SJCRH30 (cell line): ENCODE data around the gene WIZ. TPM values are rescaled to one million over a fixed set of nuclear protein-coding genes. Genes with fewer than 3 reads are reported as not detected.

Experiments used
- DNase-seq, 2 experiments: peaks; one replicate each; pipeline ENCODE4 v3.0.0-alpha.2; 2015 to 2020
- H3K27ac ChIP-seq: fragments of 250-450 bp; sonication (Bioruptor Pico); 2 replicates; pipeline ENCODE4 v1.5.1; 2020; ENCODE audit warnings: mild to moderate bottlenecking, moderate library complexity
- H3K27me3 ChIP-seq: fragments of 250-450 bp; sonication (Bioruptor Pico); 2 replicates; pipeline ENCODE4 v1.5.1; 2020; ENCODE audit warnings: mild to moderate bottlenecking, moderate library complexity
- H3K36me3 ChIP-seq: fragments of 250-450 bp; sonication (Bioruptor Pico); 2 replicates; pipeline ENCODE4 v1.5.1; 2020; ENCODE audit warnings: mild to moderate bottlenecking, moderate library complexity
- H3K4me1 ChIP-seq: fragments of 250-450 bp; sonication (Bioruptor Pico); 2 replicates; pipeline ENCODE4 v1.5.1; 2020; ENCODE audit warnings: mild to moderate bottlenecking, moderate library complexity
- H3K4me3 ChIP-seq: fragments of 250-450 bp; sonication (Bioruptor Pico); 2 replicates; pipeline ENCODE4 v1.5.1; 2020; ENCODE audit warnings: mild to moderate bottlenecking, moderate library complexity
- H3K9me3 ChIP-seq: fragments of 250-450 bp; sonication (Bioruptor Pico); replicated peaks from 2 replicates; pipeline ENCODE4 v1.5.1; 2020; ENCODE audit warnings: mild to moderate bottlenecking, moderate library complexity
- total RNA-seq: library from RNA; depleted of rRNA; stranded (reverse); fragments of >200 nt; shearing (Covaris generic); gene quantifications from 2 replicates; pipeline ENCODE4 v1.2.3, GENCODE V29; 2014; rRNA removed

WIZ gene
- total RNA-seq, 1 experiment from 2014 or later, result 23.8 TPM

DNA sequence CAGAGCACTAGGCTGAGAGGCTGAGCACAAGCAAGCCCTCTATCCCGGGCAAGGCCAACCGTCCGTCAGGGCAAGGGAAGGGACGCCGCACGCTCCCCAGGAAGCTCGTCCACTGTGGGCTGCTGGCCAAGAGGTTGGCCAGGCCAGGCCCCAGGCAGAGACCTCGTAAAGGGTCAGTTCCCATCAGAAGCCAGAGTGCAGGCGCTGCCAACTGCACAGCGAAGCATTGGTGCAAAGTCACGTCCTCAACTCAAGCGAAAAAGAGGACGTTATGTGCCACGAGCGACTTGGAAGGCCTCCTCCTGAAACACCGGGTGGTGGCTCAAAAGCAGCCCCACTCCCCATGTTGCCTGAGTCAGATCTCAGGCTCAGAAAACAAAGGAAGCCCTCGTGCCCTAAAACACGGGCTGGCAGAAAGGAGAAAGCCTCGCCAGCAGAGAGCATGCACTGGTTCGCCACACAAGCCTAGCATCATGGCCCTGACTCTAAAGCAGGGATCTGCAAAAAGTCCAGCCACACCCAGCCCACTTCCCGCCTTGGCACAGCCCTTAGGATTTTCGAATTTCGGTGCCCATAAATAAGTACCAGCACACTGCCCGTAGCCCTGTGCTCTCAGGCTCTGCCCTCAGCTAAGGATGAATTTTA is 74.8 kb downstream of the WIZ start:
- H3K27me3 ChIP-seq, result no peaks in the 10 kb centered on the region
- H3K36me3 ChIP-seq, result peaks cover 39% of the 10 kb centered on the region
- peaks cover 6% of the 10 kb centered on the region; the same call in 1 of the 2 replicates for H3K4me1 ChIP-seq
- no peak overlapping the region for H3K4me3 ChIP-seq
- no peak overlapping the region for H3K27ac ChIP-seq
- no peaks in the 10 kb centered on the region for H3K9me3 ChIP-seq
- no peak for DNase-seq

DNA sequence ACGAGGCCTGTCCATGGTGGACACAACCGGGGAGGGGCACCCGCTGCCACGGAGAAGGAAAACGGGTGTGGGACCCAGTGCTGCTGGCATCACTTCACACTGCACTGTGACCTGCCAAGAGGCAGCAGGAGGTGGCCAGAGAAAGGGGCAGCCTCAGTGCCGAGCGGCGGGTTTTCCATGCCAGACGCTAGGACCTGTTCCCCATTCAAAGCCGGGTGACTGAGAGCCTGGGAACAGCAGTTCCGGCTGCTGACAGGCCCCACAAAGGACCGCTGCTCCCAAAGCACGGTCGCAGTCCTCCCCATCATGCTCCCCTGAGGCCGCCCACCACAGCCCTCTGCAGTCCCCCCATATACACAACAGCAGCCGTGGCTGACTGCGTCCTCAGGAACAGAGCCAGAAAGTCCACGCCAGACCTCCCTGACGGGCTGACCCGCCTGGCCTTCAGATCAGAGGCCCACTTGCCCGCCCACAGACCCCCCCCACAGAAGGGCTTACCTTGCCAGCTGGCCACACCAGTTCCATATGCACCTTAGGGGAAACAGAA is 75.6 kb downstream of the WIZ start:
- no peak for DNase-seq
- Histone ChIP-seq H3K4me1 (peaks cover 6% of the 10 kb centered on the region; the same call in 1 of the 2 replicates), H3K27me3 (no peaks in the 10 kb centered on the region), H3K4me3 (no peak overlapping the region), H3K9me3 (no peaks in the 10 kb centered on the region), H3K27ac (no peak overlapping the region), H3K36me3 (peaks cover 46% of the 10 kb centered on the region)

DNA sequence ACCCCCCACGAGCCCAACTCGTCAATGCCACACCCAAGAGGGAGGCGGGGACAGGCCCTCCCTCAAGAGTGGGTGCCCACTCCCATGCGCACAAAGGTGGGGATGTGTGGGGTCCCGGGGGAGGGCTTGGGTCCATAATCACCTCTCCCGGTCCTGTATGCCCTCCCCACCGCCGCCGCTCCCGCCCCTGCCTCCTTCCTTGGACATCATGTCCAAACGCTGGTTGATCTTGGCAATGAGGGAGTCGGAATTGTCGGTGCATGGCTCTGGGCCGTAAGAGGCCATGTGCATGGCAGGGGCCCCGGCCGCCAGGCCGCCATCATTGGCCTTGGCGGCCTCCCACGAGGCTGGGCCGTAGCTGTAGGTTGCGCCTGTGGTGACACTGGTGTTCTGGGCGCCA is 76.1 kb downstream of the WIZ start:
- Histone ChIP-seq H3K27me3 (no peaks in the 10 kb centered on the region), H3K4me3 (no peak overlapping the region), H3K27ac (no peak overlapping the region), H3K4me1 (peaks cover 6% of the 10 kb centered on the region; the same call in 1 of the 2 replicates), H3K36me3 (peaks cover 51% of the 10 kb centered on the region), H3K9me3 (no peaks in the 10 kb centered on the region)
- DNase-seq, result no peak

DNA sequence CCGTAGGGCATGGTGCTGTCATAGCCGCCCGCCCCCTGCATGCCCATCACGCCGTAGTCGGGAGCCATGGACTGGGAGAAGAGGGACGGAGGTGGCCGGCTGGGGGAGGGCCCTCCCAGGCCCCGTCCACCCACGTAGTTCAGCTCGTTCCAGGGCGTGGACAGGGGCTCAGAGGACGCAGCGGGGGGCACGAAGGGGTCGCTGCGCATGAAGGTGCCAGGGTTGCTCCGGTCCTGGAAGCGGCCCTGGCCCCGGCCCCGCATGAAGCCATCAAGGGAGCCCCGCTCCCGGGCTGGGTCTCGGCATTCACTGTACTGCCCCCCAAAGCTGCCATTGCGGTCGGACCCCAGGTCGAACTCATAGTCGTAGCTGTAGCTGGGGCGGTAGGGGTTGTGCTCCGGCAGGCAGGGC is 76.9 kb downstream of the WIZ start:
- DNase-seq, result no peak
- H3K36me3 ChIP-seq, result peaks cover 59% of the 10 kb centered on the region
- no peak overlapping the region for H3K4me3 ChIP-seq
- H3K4me1 ChIP-seq, result peaks cover 6% of the 10 kb centered on the region; the same call in 1 of the 2 replicates
- H3K27ac ChIP-seq, result no peak overlapping the region
- H3K27me3 ChIP-seq, result no peaks in the 10 kb centered on the region
- no peaks in the 10 kb centered on the region for H3K9me3 ChIP-seq

DNA sequence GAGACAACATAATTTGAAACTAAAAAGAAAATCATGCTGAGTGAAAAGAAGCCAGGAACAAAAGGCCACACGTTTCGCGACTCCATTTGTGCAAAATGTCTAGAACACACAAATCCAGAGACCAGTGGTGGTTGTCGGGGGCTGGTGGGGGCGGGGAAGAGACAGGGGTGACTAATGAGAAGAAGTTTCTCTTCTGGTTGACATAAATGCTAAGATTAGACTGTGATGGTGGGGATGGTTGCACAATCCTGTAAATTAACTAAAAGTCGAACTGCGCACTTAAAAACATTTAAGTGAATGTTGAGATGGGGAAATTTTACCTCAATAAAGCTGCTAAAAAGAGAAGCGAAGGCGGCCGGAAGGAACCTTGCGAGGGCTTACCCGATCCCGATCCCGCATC is 77.3 kb downstream of the WIZ start:
- Histone ChIP-seq H3K27me3 (no peaks in the 10 kb centered on the region), H3K9me3 (no peaks in the 10 kb centered on the region), H3K4me3 (no peak overlapping the region), H3K36me3 (peaks cover 63% of the 10 kb centered on the region), H3K27ac (no peak overlapping the region), H3K4me1 (peaks cover 6% of the 10 kb centered on the region; the same call in 1 of the 2 replicates)
- DNase-seq, result no peak

DNA sequence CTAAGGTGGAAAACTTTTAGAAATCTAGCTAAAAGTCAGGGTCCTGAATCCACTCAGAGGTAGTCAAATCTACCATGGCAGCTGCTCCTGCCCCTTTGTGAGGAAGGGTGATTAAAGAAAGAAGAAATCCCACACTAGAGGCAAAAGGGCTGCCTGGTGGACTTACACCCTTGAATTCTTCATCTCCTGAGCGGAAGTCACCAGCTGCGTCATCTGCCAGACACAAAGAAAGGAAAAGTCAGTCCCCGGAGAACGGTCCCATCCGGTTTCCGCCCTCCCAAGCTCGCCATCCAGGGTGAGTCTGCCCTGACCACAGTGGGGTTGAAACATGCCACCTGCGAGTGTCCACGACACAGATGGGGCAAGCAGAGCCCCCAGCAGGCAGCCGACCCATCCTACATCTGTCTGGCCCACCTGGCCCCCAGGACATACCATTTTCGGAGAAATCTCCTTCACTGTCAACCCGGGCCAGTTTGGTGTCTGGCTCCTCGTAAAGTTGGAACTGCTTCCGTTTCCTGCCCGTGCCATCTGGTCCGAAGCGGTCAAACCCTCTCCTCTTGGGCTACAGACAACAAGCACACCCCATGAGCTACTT is 77.9 kb downstream of the WIZ start:
- Histone ChIP-seq H3K27me3 (no peaks in the 10 kb centered on the region), H3K36me3 (peaks cover 69% of the 10 kb centered on the region), H3K9me3 (no peaks in the 10 kb centered on the region), H3K27ac (no peak overlapping the region), H3K4me3 (no peak overlapping the region), H3K4me1 (peaks cover under 1% of the 10 kb centered on the region; the same call in 1 of the 2 replicates)
- no peak for DNase-seq

DNA sequence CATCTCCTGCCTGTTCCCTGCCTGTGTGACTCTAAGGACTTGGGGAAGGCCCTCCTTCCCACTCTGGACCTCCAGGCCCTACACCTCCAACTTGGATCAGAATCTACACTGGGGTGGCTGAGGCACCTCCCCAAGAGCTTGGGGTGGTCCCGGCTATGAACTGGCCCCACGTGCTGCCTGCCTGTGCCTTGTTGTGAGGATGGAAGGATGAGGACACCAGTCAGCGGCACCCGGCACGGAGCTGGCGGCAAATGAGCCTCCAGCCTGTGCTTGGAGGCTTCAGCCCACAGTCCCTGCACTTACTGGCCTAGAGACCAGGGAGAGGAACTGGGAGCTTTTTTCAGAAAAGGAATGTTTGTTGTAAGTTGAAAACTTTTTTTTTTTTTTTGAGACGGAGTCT is 78.6 kb downstream of the WIZ start:
- no peaks in the 10 kb centered on the region for H3K9me3 ChIP-seq
- peaks cover 77% of the 10 kb centered on the region for H3K36me3 ChIP-seq
- no peaks in the 10 kb centered on the region for H3K4me1 ChIP-seq
- DNase-seq, result no peak
- H3K27me3 ChIP-seq, result no peaks in the 10 kb centered on the region
- no peak overlapping the region for H3K4me3 ChIP-seq
- no peak overlapping the region for H3K27ac ChIP-seq

Other genes starting within 250 kb of the WIZ start
- gene NOTCH3, start 249.0 kb downstream of the WIZ start, total RNA-seq, result 43.7 and 48.2 TPM in 2 replicates
- gene EPHX3, start 217.5 kb downstream of the WIZ start, total RNA-seq, result 0.18 TPM in 1 of 2 replicates, not detected in the other
- 48.6 and 50.4 TPM in 2 replicates for gene BRD4, start 117.4 kb downstream of the WIZ start, total RNA-seq
- gene AKAP8, start 70.2 kb downstream of the WIZ start, total RNA-seq, result 26.9 and 28.1 TPM in 2 replicates
- 86.0 and 111 TPM in 2 replicates for gene AKAP8L, start 31.0 kb downstream of the WIZ start, total RNA-seq
- 0.12 TPM in 1 of 2 replicates, not detected in the other for gene RASAL3, start 14.6 kb upstream of the WIZ start, total RNA-seq
- gene PGLYRP2, start 29.5 kb upstream of the WIZ start, total RNA-seq, result not detected in 2 replicates
- gene CYP4F22, start 58.6 kb upstream of the WIZ start, total RNA-seq, result not detected in 2 replicates
- gene CYP4F8, start 165.3 kb upstream of the WIZ start, total RNA-seq, result not detected in 2 replicates
- gene CYP4F3, start 190.9 kb upstream of the WIZ start, total RNA-seq, result not detected in 2 replicates
- not detected in 2 replicates for gene CYP4F12, start 223.1 kb upstream of the WIZ start, total RNA-seq